CD14-positive monocyte (primary cell): ENCODE results near the gene EMC6. TPM values are rescaled to one million over a fixed set of nuclear protein-coding genes. Genes with fewer than 3 reads are reported as not detected.

Experiments used
- DNase-seq, 3 donors: peaks; one replicate each; pipeline ENCODE4 v3.0.0-alpha.2; 2011 to 2022
- H2AFZ ChIP-seq: 2 replicates; pipeline ENCODE4 v1.6.0; 2012; ENCODE audit warnings: mild to moderate bottlenecking, low read depth, low read length, inconsistent platforms; ENCODE audit not compliant: insufficient read depth, poor library complexity, severe bottlenecking
- H3K27ac ChIP-seq, 2 donors: 1 replicate in 1 of 2; 2 replicates in 1 of 2; pipeline ENCODE4 v1.5.1; 2012 to 2013; ENCODE audit warnings: low read length in 2 of 2, control low read depth in 1 of 2, inconsistent platforms in 1 of 2, low read depth in 1 of 2, mild to moderate bottlenecking in 1 of 2
- H3K27me3 ChIP-seq, 2 donors: one replicate each; pipeline versions ENCODE4 v1.6.0 to v1.6.1; 2011 to 2013; ENCODE audit warnings: low read length in 2 of 2; ENCODE audit not compliant: control insufficient read depth in 2 of 2, insufficient read depth in 2 of 2
- H3K36me3 ChIP-seq, 2 donors: replicated peaks in 1 of 2; 1 replicate in 1 of 2; 2 replicates in 1 of 2; pipeline versions ENCODE4 v1.5.1 to v1.6.1; 2012 to 2013; ENCODE audit warnings: low read length in 2 of 2, control low read depth in 1 of 2, inconsistent platforms in 1 of 2, mild to moderate bottlenecking in 1 of 2; ENCODE audit not compliant: insufficient read depth in 2 of 2, control insufficient read depth in 1 of 2
- H3K4me1 ChIP-seq, 2 donors: 1 replicate in 1 of 2; 2 replicates in 1 of 2; pipeline versions ENCODE4 v1.5.1 to v1.6.1; 2012 to 2013; ENCODE audit warnings: low read length in 2 of 2, control low read depth in 1 of 2, inconsistent platforms in 1 of 2, mild to moderate bottlenecking in 1 of 2, moderate library complexity in 1 of 2; ENCODE audit not compliant: insufficient read depth in 2 of 2, control insufficient read depth in 1 of 2
- H3K4me2 ChIP-seq: replicated peaks from 2 replicates; pipeline ENCODE3; 2012; ENCODE audit warnings: low read length, moderate library complexity, mild to moderate bottlenecking; ENCODE audit not compliant: poor library complexity, severe bottlenecking; ENCODE audit errors: extremely low read depth
- H3K4me3 ChIP-seq, 3 experiments: fragments of 200-600 bp in 1 of 3; sonication (generic) in 1 of 3; replicated peaks in 1 of 3; 1 replicate in 2 of 3; 2 replicates in 1 of 3; pipeline ENCODE4 v1.5.1; 2011 to 2013; ENCODE audit warnings: low read length in 3 of 3, mild to moderate bottlenecking in 3 of 3, control low read depth in 2 of 3, low read depth in 2 of 3, inconsistent platforms in 1 of 3, moderate library complexity in 1 of 3
- H3K79me2 ChIP-seq: 2 replicates; pipeline ENCODE4 v1.6.0; 2012; ENCODE audit warnings: mild to moderate bottlenecking, control low read depth, inconsistent platforms, low read length, moderate library complexity; ENCODE audit not compliant: insufficient read depth
- H3K9ac ChIP-seq: 2 replicates; pipeline ENCODE4 v1.6.0; 2017; ENCODE audit warnings: low read length, mild to moderate bottlenecking; ENCODE audit not compliant: insufficient read depth, poor library complexity, severe bottlenecking
- H3K9me3 ChIP-seq, 2 donors: replicated peaks in 1 of 2; 1 replicate in 1 of 2; 2 replicates in 1 of 2; pipeline versions ENCODE4 v1.5.1 to v1.6.1; 2012 to 2013; ENCODE audit warnings: low read length in 2 of 2, control low read depth in 1 of 2; ENCODE audit not compliant: control insufficient read depth in 1 of 2, insufficient read depth in 1 of 2
- H4K20me1 ChIP-seq: 2 replicates; pipeline ENCODE4 v1.6.0; 2012; ENCODE audit warnings: mild to moderate bottlenecking, low read length, control low read depth, moderate library complexity; ENCODE audit not compliant: insufficient read depth
- H3K27ac Mint-ChIP-seq, 7 donors: one replicate each; pipeline ENCODE4 v1.8.0; 2020; ENCODE audit warnings: mild to moderate bottlenecking in 7 of 7, mixed read lengths in 7 of 7, moderate library complexity in 6 of 7, inconsistent platforms in 2 of 7
- H3K27me3 Mint-ChIP-seq, 3 donors: one replicate each; pipeline ENCODE4 v1.8.0; 2021 to 2022; ENCODE audit warnings: low read depth in 3 of 3, mild to moderate bottlenecking in 3 of 3, mixed read lengths in 3 of 3, moderate library complexity in 3 of 3, inconsistent platforms in 1 of 3
- H3K36me3 Mint-ChIP-seq, 2 donors: one replicate each; pipeline ENCODE4 v1.8.0; 2020; ENCODE audit warnings: mixed read lengths in 2 of 2, inconsistent platforms in 1 of 2, mild to moderate bottlenecking in 1 of 2
- H3K4me1 Mint-ChIP-seq: one replicate; pipeline ENCODE4 v1.8.0; 2020; ENCODE audit warnings: mild to moderate bottlenecking, mixed read lengths
- H3K4me3 Mint-ChIP-seq, 2 donors: one replicate each; pipeline ENCODE4 v1.8.0; 2020; ENCODE audit warnings: mild to moderate bottlenecking in 2 of 2, mixed read lengths in 2 of 2, moderate library complexity in 1 of 2
- H3K9me3 Mint-ChIP-seq, 7 donors: one replicate each; pipeline ENCODE4 v1.8.0; 2020 to 2022; ENCODE audit warnings: mixed read lengths in 7 of 7, mild to moderate bottlenecking in 6 of 7, moderate library complexity in 6 of 7, inconsistent platforms in 2 of 7
- CTCF ChIP-seq: fragments of 200-600 bp; IDR thresholded peaks from one replicate; pipeline ENCODE4 v1.8.0; 2022; ENCODE audit warnings: antibody characterized with exemption, mild to moderate bottlenecking
- WGBS: methylation state at CpG from one replicate; pipeline ENCODE4 v1.1.5; 2013; ENCODE audit warnings: missing lambda C conversion rate; ENCODE audit not compliant: insufficient coverage; 5-methylcytosine and 5-hydroxymethylcytosine counted together
- intact Hi-C, 2 donors: fragments of 100-400 bp; cut with micrococcal nuclease; formaldehyde crosslinking; loops; one replicate each; pipeline versions ENCODE4 v1.15.0 to v1.15.1; 2023
- polyA plus RNA-seq, 3 donors: library from polyadenylated mRNA; depleted of rRNA in 1 of 3; unstranded in 2 of 3; stranded (reverse) in 1 of 3; fragments of 300-500 nt in 2 of 3; fragments of >200 nt in 1 of 3; fragmentation: Illumina TruSeq in 2 of 3; gene quantifications; 1 replicate in 2 of 3; 2 replicates in 1 of 3; pipeline ENCODE4 v1.2.3, GENCODE V29; 2012 to 2021

EMC6 gene
- polyA plus RNA-seq, 3 donors = 24.4 to 118 (median 105) TPM

DNA sequence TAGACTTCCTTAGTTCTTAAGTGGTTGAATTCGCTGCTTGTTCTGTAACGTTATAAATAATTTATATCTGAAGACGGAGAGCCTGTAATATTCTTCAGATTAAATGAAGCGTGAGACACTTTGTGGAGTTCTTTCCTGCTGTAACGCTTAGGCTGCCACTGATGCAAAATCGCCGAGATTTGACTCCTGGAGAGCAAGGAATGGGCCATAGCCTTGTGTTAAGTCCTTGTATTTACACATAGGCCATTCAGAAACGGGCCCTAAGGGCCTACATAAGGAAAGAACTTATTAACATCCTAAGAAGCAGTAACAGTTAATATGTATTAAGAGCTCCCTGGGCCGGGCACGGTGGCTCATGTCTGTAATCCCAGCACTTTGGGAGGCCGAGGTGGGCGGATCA is 936 bp downstream of the EMC6 start:
- Histone ChIP-seq H3K4me2 (peak overlapping the region; percentile 88), H3K27me3 (no peaks in the 10 kb centered on the region), H3K4me3 (peak overlapping the region; percentile 74 to 99 (median 94)), H3K79me2 (peaks cover 21% of the 10 kb centered on the region), H3K9me3 (no peaks in the 10 kb centered on the region), H3K27ac (peak overlapping the region in 1 of 2 donors; percentile 86), H3K36me3 (peaks cover 0 to 8% of the 10 kb centered on the region in 2 donors), H4K20me1 (peaks cover 27% of the 10 kb centered on the region), H3K9ac (peak overlapping the region; percentile 90), H3K4me1 (peaks cover 16 to 23% of the 10 kb centered on the region in 2 donors), H2AFZ (peak overlapping the region; percentile 94)
- intact Hi-C loops = loop anchor here in 1 of 2 donors (2.0 kb wide), 1 partner anchor 33 kb away; the partner anchor contains the start of genes CTNS and SHPK
- Mint-ChIP-seq H3K4me3 (peak overlapping the region; percentile 86 to 96), H3K27me3 (peaks cover 0 to 5% (median 0%) of the 10 kb centered on the region in 3 donors), H3K27ac (peak overlapping the region in 6 of 7 donors; percentile 73 to 94 (median 89)), H3K36me3 (peaks cover 11 to 12% of the 10 kb centered on the region in 2 donors), H3K9me3 (no peaks in the 10 kb centered on the region), H3K4me1 (peaks cover 21% of the 10 kb centered on the region)
- DNase-seq = no peak
- WGBS = 81% methylated on average over 6 of the region's 12 CpGs
- TF ChIP-seq CTCF = no peak

DNA sequence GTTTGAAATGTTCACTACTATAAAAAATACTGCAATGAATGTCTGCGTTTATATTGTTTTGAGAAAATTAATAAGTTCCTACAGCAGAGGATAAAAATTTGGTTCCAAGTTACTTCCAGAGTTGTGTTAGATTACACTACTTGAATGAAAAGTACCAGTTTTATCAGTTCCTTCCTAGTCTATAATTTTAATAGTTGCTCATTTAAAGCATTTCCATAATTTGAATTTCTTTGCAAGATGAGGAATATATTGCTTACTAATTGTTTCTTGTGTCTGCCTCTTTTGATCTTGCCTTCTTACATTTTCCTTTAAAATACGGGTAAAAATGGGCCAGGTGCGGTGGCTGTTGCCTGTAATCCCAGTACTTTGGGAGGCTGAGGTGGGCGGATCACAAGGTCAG is 4.0 kb downstream of the EMC6 start:
- TF ChIP-seq CTCF = no peak
- Histone ChIP-seq H3K4me3 (no peak overlapping the region), H3K27ac (no peak overlapping the region), H3K9me3 (no peaks in the 10 kb centered on the region), H2AFZ (no peak overlapping the region), H3K36me3 (peaks cover 0 to 6% of the 10 kb centered on the region in 2 donors), H3K9ac (no peak overlapping the region), H3K79me2 (peaks cover 21% of the 10 kb centered on the region), H4K20me1 (peaks cover 20% of the 10 kb centered on the region), H3K4me1 (peaks cover 13 to 18% of the 10 kb centered on the region in 2 donors), H3K27me3 (no peaks in the 10 kb centered on the region), H3K4me2 (no peak overlapping the region)
- Mint-ChIP-seq H3K27me3 (peaks cover 1 to 3% (median 2%) of the 10 kb centered on the region in 3 donors), H3K9me3 (no peaks in the 10 kb centered on the region), H3K27ac (no peak overlapping the region), H3K4me1 (peaks cover 12% of the 10 kb centered on the region), H3K4me3 (no peak overlapping the region), H3K36me3 (peaks cover 6 to 11% of the 10 kb centered on the region in 2 donors)
- DNase-seq = no peak
- WGBS = 100% methylated on average over 1 of the region's 4 CpGs
- intact Hi-C loops = no loop called here
